ENCODE results near the gene ASB17.

ASB17 gene

DNA sequence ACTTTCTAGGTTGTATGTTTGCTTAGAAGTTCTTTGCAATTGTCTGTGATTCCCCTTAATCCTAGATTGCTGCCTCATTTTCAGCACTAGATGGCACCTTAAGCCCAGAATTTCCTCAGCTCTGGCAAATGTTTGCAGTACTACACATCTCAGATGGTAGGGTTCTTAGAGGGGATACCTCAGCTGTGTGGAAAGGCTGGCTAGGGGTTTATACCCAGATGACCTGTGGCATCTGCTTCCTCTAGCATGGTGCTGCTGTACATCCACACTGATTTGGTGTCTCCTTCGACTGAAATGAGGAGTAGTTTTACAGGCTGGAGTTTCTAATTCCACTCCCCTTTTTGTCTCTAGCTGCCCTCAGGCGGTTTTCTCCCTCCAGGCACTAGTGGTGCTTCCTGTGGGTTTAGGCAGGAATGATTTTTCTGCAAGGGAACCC lies 23.5 kb downstream of the ASB17 start:
- TF ChIP-seq, protein P1, sequence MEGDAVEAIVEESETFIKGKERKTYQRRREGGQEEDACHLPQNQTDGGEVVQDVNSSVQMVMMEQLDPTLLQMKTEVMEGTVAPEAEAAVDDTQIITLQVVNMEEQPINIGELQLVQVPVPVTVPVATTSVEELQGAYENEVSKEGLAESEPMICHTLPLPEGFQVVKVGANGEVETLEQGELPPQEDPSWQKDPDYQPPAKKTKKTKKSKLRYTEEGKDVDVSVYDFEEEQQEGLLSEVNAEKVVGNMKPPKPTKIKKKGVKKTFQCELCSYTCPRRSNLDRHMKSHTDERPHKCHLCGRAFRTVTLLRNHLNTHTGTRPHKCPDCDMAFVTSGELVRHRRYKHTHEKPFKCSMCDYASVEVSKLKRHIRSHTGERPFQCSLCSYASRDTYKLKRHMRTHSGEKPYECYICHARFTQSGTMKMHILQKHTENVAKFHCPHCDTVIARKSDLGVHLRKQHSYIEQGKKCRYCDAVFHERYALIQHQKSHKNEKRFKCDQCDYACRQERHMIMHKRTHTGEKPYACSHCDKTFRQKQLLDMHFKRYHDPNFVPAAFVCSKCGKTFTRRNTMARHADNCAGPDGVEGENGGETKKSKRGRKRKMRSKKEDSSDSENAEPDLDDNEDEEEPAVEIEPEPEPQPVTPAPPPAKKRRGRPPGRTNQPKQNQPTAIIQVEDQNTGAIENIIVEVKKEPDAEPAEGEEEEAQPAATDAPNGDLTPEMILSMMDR (IDR thresholded peaks at IDR 0.05; ENCODE audit: insufficient read depth, low read depth, low read length, missing control alignments): peak; percentile 64
- H3K4me3 ChIP-seq (ENCODE audit: low read length): no peak overlapping the region
- peak; percentile 62 for DNase-seq (ENCODE audit: low read depth)

DNA sequence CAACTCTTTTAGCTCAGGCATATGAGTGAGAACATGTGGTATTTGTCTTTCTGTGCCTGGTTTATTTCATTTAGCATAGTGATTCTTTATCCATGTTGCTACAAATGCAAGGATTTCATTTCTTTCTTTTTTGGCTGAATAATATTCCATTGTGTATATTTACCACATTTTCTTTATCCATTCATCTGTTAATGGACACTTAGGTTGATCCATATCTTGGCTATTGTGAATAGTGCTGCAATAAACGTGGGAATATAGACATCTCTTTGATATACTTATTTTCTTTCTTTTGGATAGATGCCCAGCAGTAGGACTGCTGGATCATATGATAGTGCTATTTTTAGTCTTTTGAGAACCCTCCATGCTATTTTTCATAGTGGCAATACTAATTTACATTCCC lies 30.8 kb downstream of the ASB17 start:
- TF ChIP-seq, protein P1 (IDR thresholded peaks at IDR 0.05; ENCODE audit: insufficient read depth, low read depth, low read length, missing control alignments): no peak
- DNase-seq (ENCODE audit: low read depth): no peak
- no peak overlapping the region for H3K4me3 ChIP-seq (ENCODE audit: low read length)

DNA sequence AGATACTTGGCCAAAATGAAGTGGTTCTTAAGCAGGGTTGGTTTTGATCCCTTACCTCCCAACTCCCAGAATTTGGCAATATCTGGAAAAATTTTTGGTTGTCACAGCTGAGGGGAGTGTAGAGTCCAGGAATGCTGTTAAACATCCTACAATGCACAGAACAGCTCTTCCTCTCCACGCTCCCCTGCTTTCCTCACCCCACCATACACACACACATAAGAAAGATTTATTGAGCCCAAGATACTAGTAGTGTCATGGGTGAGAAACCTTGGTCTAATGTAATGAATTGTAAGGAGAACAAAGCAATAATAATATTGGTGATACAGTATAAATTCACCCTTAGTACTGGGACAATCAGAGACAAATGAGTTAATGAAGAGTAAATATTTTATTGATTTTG lies 47.8 kb downstream of the ASB17 start:
- no peak for DNase-seq (ENCODE audit: low read depth)
- TF ChIP-seq, protein P1 (IDR thresholded peaks at IDR 0.05; ENCODE audit: insufficient read depth, low read depth, low read length, missing control alignments): no peak
- no peak overlapping the region for H3K4me3 ChIP-seq (ENCODE audit: low read length)

DNA sequence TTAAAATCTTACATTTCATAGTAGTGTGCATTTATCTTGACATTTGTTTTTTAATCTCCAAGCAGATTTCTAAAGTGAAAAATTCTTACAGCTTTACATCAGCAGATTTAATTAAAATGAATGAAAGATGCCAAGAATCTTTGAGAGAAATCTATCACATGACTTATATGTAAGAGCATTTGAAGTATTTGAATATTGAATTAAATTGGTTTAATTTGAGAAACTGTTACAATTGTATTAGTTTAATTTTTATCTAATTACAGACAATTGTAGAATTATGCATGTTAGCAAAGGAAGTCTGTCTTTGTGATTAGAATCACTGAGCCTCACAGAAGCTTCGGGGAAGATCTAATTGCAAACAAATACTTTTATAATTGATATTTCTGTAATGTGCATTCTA lies 52.2 kb downstream of the ASB17 start:
- TF ChIP-seq, protein P1 (IDR thresholded peaks at IDR 0.05; ENCODE audit: insufficient read depth, low read depth, low read length, missing control alignments): no peak
- DNase-seq (ENCODE audit: low read depth): no peak
- H3K4me3 ChIP-seq (ENCODE audit: low read length): no peak overlapping the region

DNA sequence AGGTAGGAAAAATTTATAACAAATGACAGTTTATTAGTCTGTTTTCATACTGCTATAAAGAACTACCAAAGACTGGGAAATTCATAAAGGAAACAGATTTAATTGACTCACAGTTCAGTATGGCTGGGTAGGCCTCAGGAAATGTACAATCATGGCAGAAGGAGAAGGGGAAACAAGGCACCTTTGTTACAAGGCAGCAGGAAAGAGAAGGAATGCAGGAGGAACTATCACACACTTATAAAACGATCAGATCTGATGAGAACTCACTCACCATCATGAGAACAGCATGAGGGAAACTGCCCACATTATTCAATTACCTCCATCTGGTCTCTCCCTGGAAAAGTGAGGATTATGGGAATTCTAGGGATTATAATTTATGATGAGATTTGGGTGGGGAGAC lies 61.3 kb downstream of the ASB17 start:
- TF ChIP-seq, protein P1 (IDR thresholded peaks at IDR 0.05; ENCODE audit: insufficient read depth, low read depth, low read length, missing control alignments): no peak
- DNase-seq (ENCODE audit: low read depth): no peak
- no peak overlapping the region for H3K4me3 ChIP-seq (ENCODE audit: low read length)
